Liver (tissue), 9 donors: ENCODE results near the gene EML5. TPM values are rescaled to one million over a fixed set of nuclear protein-coding genes. Genes with fewer than 3 reads are reported as not detected.

Experiments used
- DNase-seq: peaks from one replicate; pipeline ENCODE4 v3.0.0-alpha.2; 2017; ENCODE audit warnings: low spot score
- H3K27ac ChIP-seq, 2 donors: one replicate each; pipeline ENCODE4 v1.7.0; 2013; ENCODE audit warnings: inconsistent platforms in 2 of 2, low read length in 2 of 2, control low read depth in 1 of 2, low read depth in 1 of 2, mild to moderate bottlenecking in 1 of 2
- H3K27me3 ChIP-seq, 4 donors: one replicate each; pipeline versions ENCODE4 v1.6.1 to v1.7.0; 2013; ENCODE audit warnings: low read length in 3 of 4, inconsistent platforms in 1 of 4, mild to moderate bottlenecking in 1 of 4, moderate library complexity in 1 of 4; ENCODE audit not compliant: control insufficient read depth in 4 of 4, insufficient read depth in 4 of 4
- H3K36me3 ChIP-seq, 4 donors: one replicate each; pipeline versions ENCODE4 v1.6.1 to v1.7.0; 2013; ENCODE audit warnings: low read length in 3 of 4, mild to moderate bottlenecking in 3 of 4, low read depth in 1 of 4, moderate library complexity in 1 of 4; ENCODE audit not compliant: control insufficient read depth in 4 of 4, insufficient read depth in 3 of 4
- H3K4me1 ChIP-seq, 4 donors: one replicate each; pipeline versions ENCODE4 v1.6.1 to v1.7.0; 2013; ENCODE audit warnings: low read length in 3 of 4, mild to moderate bottlenecking in 3 of 4, moderate library complexity in 1 of 4; ENCODE audit not compliant: control insufficient read depth in 4 of 4, insufficient read depth in 4 of 4
- H3K4me3 ChIP-seq, 3 donors: one replicate each; pipeline versions ENCODE4 v1.6.1 to v1.7.0; 2013; ENCODE audit warnings: low read length in 3 of 3, control low read depth in 1 of 3, low read depth in 1 of 3, mild to moderate bottlenecking in 1 of 3
- H3K9ac ChIP-seq, 2 donors: one replicate each; pipeline ENCODE4 v1.7.0; 2013; ENCODE audit warnings: low read length in 2 of 2, mild to moderate bottlenecking in 2 of 2, moderate library complexity in 2 of 2, control low read depth in 1 of 2, low read depth in 1 of 2
- H3K9me3 ChIP-seq, 4 donors: one replicate each; pipeline versions ENCODE4 v1.6.1 to v1.7.0; 2013; ENCODE audit warnings: low read length in 3 of 4; ENCODE audit not compliant: control insufficient read depth in 4 of 4
- EGR1 ChIP-seq, 2 donors: IDR thresholded peaks; 2 replicates each; pipeline ENCODE4 v1.6.1; 2016 to 2018; ENCODE audit warnings: antibody characterized with exemption in 2 of 2, low read depth in 2 of 2
- FOXA1 ChIP-seq: IDR thresholded peaks from 2 replicates; pipeline ENCODE4 v1.6.1; 2016; ENCODE audit warnings: antibody characterized with exemption
- FOXA2 ChIP-seq: IDR thresholded peaks from 2 replicates; pipeline ENCODE4 v1.6.1; 2016; ENCODE audit warnings: antibody characterized with exemption
- GABPA ChIP-seq, 2 donors: IDR thresholded peaks in 1 of 2; conservative IDR thresholded peaks in 1 of 2; 2 replicates each; pipeline ENCODE4 v1.6.1; 2016; ENCODE audit warnings: antibody characterized with exemption in 2 of 2, mild to moderate bottlenecking in 1 of 2, moderate library complexity in 1 of 2
- HNF4A ChIP-seq, 2 donors: conservative IDR thresholded peaks; 2 replicates each; pipeline ENCODE4 v1.6.1; 2016; ENCODE audit warnings: antibody characterized with exemption in 2 of 2, mild to moderate bottlenecking in 2 of 2
- HNF4G ChIP-seq: IDR thresholded peaks from 2 replicates; pipeline ENCODE4 v1.6.1; 2016; ENCODE audit warnings: antibody characterized with exemption
- JUND ChIP-seq, 2 donors: IDR thresholded peaks; 2 replicates each; pipeline ENCODE4 v1.6.1; 2016; ENCODE audit warnings: antibody characterized with exemption in 2 of 2
- NR2F2 ChIP-seq: IDR thresholded peaks from 2 replicates; pipeline ENCODE4 v1.6.1; 2016; ENCODE audit warnings: antibody characterized with exemption
- RAD21 ChIP-seq, 2 donors: IDR thresholded peaks; 2 replicates each; pipeline ENCODE4 v1.6.1; 2016; ENCODE audit warnings: antibody characterized with exemption in 2 of 2, mild to moderate bottlenecking in 2 of 2
- RXRA ChIP-seq, 2 donors: IDR thresholded peaks; 2 replicates each; pipeline ENCODE4 v1.6.1; 2017 to 2018; ENCODE audit warnings: antibody characterized with exemption in 2 of 2, mild to moderate bottlenecking in 1 of 2
- SP1 ChIP-seq: IDR thresholded peaks from 2 replicates; pipeline ENCODE4 v1.6.1; 2018; ENCODE audit warnings: antibody characterized with exemption, mild to moderate bottlenecking
- YY1 ChIP-seq: IDR thresholded peaks from 2 replicates; pipeline ENCODE4 v1.6.1; 2016; ENCODE audit warnings: antibody characterized with exemption, mild to moderate bottlenecking
- WGBS: extraction: QIAGEN DNeasy Blood & Tissue Kit; methylation state at CpG from one replicate; pipeline ENCODE4 v1.1.7; 2013; 5-methylcytosine and 5-hydroxymethylcytosine counted together
- polyA plus RNA-seq, 2 donors: library from polyadenylated mRNA; stranded (reverse) in 1 of 2; unstranded in 1 of 2; fragments of 200-250 nt in 1 of 2; fragments of >200 nt in 1 of 2; fragmentation: Nextera tagmentation in 1 of 2; extraction: Ambion mirVana in 1 of 2; gene quantifications; one replicate each; pipeline versions ENCODE4 v1.2.1 to v1.2.3, GENCODE V29; 2013 to 2015
- total RNA-seq, 2 donors: library from RNA; depleted of rRNA; stranded (reverse); fragments of >200 nt; gene quantifications; one replicate each; pipeline ENCODE4 v1.2.3, GENCODE V29; 2014
- TF ChIP-seq, protein P1 (sequence below): IDR thresholded peaks from 2 replicates; pipeline ENCODE4 v1.6.1; 2016; ENCODE audit warnings: antibody characterized with exemption, mild to moderate bottlenecking
- TF ChIP-seq, protein P2 (sequence below): IDR thresholded peaks from 2 replicates; pipeline ENCODE4 v1.6.1; 2016; ENCODE audit warnings: antibody characterized with exemption
- TF ChIP-seq, protein P3 (sequence below): fragments of 150-350 bp; IDR thresholded peaks from 2 replicates; pipeline ENCODE4 v1.5.1; 2017; ENCODE audit warnings: improper control_type of control experiment, low read depth, low read length; ENCODE audit not compliant: missing input control
- TF ChIP-seq, protein P4 (sequence below): IDR thresholded peaks from 2 replicates; pipeline ENCODE4 v1.6.1; 2016; ENCODE audit warnings: antibody characterized with exemption
- donor health status: healthy.
- donor health status: healthy.
- donor health status: healthy.
- donor health status: healthy.
- donor health status: healthy.

Gene EML5
- total and polyA plus RNA-seq, 4 donors = 0.09 to 3.8 (median 0.55) TPM

DNA sequence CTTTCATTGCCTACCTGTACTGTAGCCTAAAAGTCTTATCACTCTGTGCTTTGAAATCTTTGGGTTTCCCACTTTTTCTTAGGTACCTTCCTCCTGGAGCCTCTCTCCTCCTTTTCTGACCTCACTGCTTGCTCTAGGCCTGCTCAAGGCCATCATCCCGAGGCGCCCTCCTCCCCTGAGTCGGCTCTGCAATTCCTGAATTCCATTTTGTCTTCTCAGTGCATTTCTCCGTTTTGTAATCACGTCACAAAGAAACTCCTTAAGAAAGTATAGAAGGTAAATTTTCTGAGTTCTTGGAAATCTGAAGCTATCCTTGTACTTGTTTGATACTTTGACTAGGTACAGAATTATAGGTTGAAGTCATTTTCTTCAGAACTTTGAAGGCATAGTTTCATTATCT lies 204.7 kb downstream of the EML5 start:
- DNase-seq = no peak
- Histone ChIP-seq H3K4me1 (no peaks in the 10 kb centered on the region), H3K9me3 (no peaks in the 10 kb centered on the region), H3K9ac (no peak overlapping the region), H3K27me3 (no peaks in the 10 kb centered on the region), H3K4me3 (no peak overlapping the region), H3K36me3 (peaks cover 0 to 42% (median 30%) of the 10 kb centered on the region in 4 donors), H3K27ac (no peak overlapping the region)
- 93% methylated on average over 5 of the region's 5 CpGs for WGBS
- TF ChIP-seq FOXA2 (no peak), SP1 (no peak), EGR1 (IDR thresholded peaks at IDR 0.05; ENCODE audit: low read depth in 2 of 2) (no peak)

DNA sequence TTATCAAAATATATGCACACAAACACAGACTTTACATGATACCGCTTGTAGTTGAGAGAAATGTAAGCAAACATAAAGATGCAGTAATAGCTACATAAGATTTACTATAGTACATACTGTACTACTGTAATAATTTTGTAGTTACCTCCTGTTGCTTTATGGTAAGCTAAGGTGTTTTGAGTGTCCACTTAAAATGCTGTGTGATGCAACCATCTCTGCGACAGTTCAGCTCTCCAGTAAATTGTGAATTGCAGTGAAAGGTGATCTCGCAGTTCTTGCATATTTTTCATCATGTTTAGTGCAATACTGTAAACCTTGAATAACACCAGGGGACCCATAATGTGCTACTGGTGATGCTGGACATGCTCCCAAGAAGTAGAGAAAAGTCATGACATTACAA lies 208.3 kb downstream of the EML5 start:
- Histone ChIP-seq H3K27me3 (no peaks in the 10 kb centered on the region), H3K9me3 (no peaks in the 10 kb centered on the region), H3K36me3 (peaks cover 4 to 54% (median 42%) of the 10 kb centered on the region in 4 donors), H3K9ac (no peak overlapping the region), H3K27ac (no peak overlapping the region), H3K4me1 (no peaks in the 10 kb centered on the region), H3K4me3 (no peak overlapping the region)
- WGBS = 99% methylated on average over 3 of the region's 3 CpGs
- TF ChIP-seq RAD21 (IDR thresholded peaks at IDR 0.05) = no peak
- TF ChIP-seq FOXA1 = no peak
- no peak for TF ChIP-seq HNF4G
- no peak for TF ChIP-seq NR2F2
- no peak for TF ChIP-seq JUND (IDR thresholded peaks at IDR 0.05)
- TF ChIP-seq, protein P1, sequence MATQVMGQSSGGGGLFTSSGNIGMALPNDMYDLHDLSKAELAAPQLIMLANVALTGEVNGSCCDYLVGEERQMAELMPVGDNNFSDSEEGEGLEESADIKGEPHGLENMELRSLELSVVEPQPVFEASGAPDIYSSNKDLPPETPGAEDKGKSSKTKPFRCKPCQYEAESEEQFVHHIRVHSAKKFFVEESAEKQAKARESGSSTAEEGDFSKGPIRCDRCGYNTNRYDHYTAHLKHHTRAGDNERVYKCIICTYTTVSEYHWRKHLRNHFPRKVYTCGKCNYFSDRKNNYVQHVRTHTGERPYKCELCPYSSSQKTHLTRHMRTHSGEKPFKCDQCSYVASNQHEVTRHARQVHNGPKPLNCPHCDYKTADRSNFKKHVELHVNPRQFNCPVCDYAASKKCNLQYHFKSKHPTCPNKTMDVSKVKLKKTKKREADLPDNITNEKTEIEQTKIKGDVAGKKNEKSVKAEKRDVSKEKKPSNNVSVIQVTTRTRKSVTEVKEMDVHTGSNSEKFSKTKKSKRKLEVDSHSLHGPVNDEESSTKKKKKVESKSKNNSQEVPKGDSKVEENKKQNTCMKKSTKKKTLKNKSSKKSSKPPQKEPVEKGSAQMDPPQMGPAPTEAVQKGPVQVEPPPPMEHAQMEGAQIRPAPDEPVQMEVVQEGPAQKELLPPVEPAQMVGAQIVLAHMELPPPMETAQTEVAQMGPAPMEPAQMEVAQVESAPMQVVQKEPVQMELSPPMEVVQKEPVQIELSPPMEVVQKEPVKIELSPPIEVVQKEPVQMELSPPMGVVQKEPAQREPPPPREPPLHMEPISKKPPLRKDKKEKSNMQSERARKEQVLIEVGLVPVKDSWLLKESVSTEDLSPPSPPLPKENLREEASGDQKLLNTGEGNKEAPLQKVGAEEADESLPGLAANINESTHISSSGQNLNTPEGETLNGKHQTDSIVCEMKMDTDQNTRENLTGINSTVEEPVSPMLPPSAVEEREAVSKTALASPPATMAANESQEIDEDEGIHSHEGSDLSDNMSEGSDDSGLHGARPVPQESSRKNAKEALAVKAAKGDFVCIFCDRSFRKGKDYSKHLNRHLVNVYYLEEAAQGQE = no peak
- TF ChIP-seq, protein P2, sequence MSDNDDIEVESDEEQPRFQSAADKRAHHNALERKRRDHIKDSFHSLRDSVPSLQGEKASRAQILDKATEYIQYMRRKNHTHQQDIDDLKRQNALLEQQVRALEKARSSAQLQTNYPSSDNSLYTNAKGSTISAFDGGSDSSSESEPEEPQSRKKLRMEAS = no peak
- TF ChIP-seq GABPA (IDR thresholded peaks at IDR 0.05 in 1 of 2, conservative IDR thresholded peaks at IDR 0.05 in 1 of 2) = no peak
- TF ChIP-seq YY1 = no peak
- no peak for TF ChIP-seq HNF4A (conservative IDR thresholded peaks at IDR 0.05)
- TF ChIP-seq, protein P3, sequence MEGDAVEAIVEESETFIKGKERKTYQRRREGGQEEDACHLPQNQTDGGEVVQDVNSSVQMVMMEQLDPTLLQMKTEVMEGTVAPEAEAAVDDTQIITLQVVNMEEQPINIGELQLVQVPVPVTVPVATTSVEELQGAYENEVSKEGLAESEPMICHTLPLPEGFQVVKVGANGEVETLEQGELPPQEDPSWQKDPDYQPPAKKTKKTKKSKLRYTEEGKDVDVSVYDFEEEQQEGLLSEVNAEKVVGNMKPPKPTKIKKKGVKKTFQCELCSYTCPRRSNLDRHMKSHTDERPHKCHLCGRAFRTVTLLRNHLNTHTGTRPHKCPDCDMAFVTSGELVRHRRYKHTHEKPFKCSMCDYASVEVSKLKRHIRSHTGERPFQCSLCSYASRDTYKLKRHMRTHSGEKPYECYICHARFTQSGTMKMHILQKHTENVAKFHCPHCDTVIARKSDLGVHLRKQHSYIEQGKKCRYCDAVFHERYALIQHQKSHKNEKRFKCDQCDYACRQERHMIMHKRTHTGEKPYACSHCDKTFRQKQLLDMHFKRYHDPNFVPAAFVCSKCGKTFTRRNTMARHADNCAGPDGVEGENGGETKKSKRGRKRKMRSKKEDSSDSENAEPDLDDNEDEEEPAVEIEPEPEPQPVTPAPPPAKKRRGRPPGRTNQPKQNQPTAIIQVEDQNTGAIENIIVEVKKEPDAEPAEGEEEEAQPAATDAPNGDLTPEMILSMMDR = no peak
- TF ChIP-seq, protein P4, sequence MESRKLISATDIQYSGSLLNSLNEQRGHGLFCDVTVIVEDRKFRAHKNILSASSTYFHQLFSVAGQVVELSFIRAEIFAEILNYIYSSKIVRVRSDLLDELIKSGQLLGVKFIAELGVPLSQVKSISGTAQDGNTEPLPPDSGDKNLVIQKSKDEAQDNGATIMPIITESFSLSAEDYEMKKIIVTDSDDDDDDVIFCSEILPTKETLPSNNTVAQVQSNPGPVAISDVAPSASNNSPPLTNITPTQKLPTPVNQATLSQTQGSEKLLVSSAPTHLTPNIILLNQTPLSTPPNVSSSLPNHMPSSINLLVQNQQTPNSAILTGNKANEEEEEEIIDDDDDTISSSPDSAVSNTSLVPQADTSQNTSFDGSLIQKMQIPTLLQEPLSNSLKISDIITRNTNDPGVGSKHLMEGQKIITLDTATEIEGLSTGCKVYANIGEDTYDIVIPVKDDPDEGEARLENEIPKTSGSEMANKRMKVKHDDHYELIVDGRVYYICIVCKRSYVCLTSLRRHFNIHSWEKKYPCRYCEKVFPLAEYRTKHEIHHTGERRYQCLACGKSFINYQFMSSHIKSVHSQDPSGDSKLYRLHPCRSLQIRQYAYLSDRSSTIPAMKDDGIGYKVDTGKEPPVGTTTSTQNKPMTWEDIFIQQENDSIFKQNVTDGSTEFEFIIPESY = no peak
- no peak for TF ChIP-seq EGR1 (IDR thresholded peaks at IDR 0.05; ENCODE audit: low read depth in 2 of 2)
- TF ChIP-seq RXRA (IDR thresholded peaks at IDR 0.05) = no peak
- no peak for TF ChIP-seq FOXA2
- no peak for DNase-seq
